GM18907 (cell line): Measurements from ENCODE around the gene NDUFS7.
"Not testable (repeated sequence)": the region's sequence is repeated elsewhere in the genome, so short reads cannot be mapped to it uniquely, and the experiment has no call there.

ENCODE experiments used
- ATAC-seq: cut with Tn5 transposase; IDR thresholded peaks from one replicate; pipeline ENCODE4 v1.9.1; 2021; ENCODE audit warnings: mild to moderate bottlenecking, moderate library complexity; ENCODE audit not compliant: unreplicated experiment

NDUFS7 gene

DNA sequence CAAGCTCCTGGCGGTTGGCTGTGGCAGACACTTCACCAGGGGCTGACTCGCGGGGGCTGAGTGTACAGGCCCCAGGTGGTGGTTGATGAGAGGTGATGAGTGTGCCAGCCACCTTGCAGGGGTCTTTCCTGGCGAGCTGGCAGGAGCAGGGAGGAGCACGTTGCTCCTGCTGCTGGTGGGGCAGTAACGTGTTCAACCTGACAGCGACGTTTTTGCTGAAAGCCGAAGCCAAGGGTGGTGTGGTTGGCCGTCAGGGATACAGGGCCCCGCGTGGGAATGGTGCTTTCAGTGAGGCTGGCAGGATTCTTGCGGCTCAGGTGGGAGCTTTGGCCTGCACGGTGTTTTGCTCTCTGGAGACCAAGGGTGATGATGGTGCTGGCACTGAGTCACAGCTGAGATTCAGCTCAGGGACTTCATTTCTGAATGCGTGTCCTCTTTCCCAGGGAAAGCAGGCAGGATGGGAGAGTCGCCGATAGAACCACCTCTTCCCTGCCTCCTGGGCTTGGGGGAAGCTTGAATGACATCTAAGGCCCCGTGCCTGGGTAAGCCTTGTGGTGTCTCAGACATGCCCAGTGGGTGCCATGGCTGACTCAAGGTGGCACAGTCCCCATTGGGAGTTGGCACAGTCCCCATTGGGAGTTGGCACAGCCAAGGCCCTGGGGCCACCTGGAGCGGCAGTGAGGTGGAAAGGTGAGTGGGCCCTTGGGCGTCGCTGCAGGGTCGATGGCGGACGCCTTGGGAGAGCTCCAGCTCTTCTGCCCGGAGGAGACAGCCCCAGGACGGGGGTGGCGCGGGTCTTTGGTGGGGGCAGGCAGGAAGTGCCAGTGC lies 32.5 kb downstream of the NDUFS7 start:
- no peak for ATAC-seq

DNA sequence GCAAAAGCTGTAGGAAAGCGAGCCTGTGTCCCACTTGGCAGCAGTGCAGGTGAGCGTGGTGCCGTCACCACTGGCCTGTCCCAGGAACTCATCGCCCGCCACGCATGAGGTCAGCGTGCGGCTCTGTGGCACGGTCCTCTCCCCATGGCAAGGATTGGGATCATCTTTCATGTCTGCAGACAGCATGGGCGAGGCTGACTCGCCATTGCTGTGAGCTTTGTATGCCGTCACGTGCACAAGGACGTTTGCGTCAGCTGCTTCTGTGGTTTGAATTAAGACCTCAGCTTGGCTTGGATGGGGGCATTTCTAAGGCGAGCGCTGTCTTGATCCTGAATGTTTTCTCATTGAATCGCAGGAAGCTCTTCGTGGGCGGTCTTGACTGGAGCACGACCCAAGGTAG lies 33.4 kb downstream of the NDUFS7 start:
- ATAC-seq = no peak

DNA sequence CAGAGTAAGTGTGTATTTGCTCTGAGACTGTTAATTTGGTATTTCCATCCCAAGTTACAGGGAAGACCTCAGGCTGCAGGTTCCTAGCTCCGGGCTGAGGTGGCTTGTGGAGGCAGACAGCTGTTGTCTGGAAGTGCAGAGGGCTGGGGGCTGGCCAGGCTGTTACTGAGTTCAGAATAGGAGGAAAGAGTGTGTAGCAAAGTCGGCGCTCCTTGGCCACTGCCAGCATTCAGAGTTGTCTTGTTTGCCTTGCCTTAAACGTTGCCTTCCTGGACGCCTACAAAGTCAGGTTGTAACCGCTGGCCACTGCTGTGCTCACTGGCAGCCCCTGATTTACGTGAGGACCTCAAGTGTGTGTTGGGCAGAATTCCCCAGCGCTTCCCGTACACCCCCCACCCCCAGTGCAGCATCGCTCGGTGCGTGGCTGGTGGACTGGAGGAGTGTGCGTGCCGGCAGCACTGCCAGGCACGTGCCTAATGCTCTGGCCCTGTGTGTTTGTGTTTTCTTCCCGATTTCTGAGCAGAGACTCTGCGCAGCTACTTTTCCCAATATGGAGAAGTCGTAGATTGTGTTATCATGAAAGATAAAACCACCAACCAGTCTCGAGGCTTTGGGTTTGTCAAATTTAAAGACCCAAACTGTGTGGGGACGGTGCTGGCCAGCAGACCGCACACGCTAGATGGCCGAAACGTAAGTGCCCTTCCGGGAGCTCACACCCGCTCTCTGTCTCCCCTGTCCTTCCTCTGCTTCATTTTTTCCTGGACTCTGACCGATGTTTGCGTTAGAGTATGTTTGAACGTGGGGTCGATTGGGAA lies 34.2 kb downstream of the NDUFS7 start:
- no peak for ATAC-seq

DNA sequence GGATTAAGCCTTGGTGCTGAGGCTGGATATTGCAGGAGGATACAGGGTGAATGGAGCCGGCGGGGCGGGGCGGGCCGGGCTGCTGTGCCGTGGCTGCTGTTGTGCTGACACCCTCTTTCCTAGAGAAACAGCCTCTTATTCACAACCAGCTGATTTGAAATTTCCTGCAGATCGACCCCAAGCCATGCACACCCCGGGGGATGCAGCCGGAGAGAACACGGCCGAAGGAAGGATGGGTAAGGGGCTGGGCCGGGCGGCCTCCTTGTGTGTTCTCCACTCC lies 34.7 kb downstream of the NDUFS7 start:
- no peak for ATAC-seq

DNA sequence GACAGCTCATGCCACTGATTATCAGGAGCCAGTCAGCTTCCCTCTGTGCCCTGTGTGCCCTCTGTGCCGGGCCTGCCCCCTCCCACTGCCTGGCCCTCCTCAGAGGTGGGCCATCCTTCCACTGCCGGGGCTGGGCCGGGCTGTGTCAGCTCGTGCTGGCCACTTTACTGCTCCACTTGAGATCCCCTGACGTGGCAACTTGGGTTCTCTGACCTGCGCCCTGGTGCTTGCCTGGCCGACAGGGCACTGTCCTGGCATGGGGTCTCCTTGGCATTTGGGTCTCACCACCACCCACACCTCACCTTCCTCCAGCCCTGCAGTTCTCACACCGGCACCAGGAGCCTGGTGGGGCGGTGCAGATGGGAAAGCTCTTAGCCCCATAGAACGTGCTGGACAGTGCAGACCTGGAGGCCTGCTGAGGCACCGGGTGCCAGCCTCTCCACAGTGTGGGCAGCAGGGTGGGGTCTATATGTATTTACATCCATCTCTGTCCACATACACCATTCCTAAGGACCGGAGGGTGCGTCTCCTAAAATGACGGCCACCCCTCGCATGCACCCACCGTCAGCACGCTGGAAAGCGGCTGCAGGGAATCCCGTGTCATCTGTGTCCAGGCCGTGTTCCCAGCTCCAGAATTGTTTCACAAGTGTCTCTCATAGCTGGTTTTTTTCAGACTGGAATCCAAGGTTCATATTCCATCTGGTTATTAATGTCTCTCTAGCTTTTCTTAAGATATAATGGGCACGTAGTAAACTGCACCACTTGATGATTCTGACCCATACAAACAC lies 35.4 kb downstream of the NDUFS7 start:
- ATAC-seq = no peak

DNA sequence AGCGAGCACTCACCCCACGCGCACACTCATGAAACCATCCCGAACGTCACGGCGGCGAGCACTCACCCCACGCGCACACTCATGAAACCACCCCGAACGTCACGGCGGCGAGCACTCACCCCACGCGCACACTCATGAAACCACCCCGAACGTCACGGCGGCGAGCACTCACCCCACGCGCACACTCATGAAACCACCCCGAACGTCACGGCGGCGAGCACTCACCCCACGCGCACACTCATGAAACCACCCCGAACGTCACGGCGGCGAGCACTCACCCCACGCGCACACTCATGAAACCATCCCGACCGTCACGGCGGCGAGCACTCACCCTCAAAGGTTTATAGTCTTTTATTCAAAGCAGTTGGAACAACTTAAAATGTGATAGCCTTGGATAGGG lies 36.4 kb downstream of the NDUFS7 start:
- ATAC-seq = not testable (repeated sequence)

DNA sequence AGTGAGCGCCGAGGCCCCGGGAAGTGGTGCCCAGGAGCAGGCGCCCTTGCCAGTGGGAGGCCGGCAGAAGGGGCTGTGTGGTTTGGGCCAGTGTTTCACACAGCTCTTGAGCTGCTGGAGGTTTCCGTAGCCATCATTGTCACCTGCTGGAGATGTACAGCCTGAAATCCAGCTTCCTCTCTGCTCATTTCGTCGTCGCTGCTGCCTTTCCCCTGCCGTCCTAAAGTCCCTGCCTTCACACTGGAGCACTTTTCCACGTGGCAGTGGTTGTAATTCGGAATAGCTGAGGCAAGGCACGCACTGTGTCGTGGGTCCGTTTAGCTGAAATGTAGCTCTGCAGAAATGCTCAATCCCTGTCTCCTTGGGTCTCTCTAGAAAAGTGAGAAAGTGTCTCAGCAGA lies 36.9 kb downstream of the NDUFS7 start:
- no peak for ATAC-seq

DNA sequence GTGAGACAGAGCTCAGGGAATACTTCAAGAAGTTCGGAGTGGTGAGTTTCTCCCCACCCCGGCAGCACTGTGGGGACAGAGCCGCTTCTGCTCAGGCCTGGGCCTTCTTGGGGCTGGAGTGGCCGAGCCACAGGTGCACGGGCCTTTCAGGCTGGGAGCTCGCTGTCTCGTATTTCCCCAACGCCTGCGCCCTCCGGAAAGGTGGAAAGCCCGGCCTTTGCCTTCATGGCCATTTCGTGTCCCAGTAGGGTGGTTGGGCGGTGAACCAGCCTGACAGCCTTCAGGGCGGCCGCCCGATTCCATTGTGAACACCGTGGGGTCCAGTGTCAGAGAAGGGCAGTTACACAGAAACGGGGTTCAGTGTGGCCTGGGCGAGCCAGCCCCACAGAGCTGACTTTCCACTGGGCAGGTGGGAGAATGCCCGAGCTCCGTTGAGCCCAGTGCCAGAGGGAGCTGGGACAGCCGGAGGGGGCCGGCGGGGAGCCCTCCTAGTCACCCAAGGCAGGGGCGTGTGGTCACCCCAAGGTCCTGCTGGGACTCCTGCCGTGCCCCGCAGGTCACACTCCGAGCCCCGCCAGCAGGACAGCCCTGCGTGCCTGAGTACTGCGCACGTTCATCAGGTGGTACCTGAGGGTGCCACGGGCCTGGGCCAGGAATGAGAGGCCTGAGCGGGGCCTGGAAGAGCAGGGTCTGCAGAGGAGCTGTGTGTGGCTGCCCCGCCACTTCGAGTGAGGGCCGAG lies 37.7 kb downstream of the NDUFS7 start:
- ATAC-seq = no peak

DNA sequence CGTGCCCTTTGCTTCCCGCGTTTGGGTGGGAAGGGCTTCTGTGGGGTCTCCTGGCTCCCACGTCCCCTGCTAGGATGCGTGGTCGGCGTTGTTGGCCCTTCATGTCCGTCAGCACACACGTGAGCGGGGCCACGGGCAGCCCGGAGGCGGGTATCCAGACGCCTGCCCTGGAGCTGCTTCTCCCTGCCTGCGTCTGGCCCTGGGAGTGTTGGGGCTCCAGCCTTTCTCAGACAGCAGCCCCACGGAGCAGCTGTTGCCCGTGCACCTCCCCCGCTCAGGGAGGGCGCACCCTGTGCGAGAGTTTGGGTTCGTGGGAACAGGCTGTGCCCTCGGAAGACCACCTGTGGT lies 38.2 kb downstream of the NDUFS7 start:
- ATAC-seq = no peak

DNA sequence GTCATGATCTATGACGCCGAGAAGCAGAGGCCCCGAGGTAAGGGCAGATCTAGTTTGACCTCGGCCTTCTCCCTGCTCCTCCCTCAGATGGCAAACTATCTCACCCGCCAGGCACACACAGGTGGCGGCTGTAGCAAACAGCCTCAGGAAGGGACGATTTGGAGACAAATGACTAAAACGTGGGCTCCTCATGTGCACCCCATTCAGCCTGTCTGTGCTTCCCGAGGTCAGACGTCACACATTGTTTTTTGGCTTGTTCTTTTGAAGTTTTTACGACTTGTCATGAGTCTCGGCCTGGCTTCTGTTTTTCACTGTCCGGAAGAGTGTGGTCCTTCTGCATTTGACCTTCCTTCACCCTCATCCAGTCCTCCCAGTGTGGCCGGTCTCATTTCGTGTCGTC lies 38.7 kb downstream of the NDUFS7 start:
- no peak for ATAC-seq

DNA sequence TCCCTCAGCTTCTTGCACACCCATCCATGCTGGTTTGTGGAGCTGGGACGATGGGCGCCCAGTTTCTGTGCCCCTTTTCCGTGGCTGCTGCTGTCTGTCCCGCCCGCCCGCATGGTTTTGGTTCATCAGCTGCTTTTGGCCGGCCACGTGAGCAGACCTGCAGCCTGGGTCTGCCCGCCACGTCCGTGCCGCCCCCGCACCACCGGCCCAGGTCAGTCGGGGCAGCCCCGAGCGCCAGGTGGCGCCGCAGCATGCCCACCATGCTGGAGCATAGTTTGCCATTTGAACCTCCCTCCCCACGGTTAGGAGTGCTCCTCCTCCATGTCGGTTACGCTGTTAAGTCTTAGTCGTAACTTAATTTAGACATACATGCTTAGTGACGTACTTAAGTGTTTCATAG lies 39.2 kb downstream of the NDUFS7 start:
- no peak for ATAC-seq

DNA sequence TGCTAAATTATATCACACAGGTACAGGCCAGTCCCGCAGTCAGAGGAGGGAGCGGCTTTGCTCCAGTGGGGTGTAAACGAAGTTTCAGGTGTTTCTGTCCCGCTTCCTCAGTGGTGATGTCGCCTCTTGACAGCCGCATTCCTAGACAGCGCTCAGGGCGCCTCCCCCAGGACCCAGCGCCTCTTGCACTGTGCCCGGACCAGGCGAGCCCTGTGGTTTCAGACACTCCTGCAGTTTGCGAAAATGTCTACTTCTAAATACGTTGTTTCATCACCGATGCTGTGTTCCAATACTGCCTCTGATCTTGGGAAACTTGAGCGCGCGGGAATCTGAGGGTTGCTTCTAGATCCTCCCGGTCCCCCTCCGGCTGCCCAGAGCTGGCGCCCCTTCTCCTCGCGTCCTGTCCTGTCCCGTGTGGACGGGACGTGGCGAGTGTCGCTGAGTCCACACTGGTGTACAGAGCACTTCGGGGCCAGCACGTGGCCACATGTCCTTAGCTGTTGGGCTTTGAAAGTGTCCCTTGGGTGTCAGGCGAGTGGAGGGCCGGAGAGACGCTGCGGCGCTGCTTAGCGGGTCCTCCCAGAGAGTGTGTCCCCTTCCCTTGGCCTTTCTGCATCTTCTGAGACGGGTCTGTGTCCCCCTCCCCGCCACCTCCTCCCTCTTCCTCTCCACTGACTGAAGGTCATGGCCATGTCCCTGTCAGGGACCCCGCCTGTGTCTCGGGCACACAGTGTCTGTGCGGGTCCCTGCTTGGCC lies 39.9 kb downstream of the NDUFS7 start:
- ATAC-seq = no peak

DNA sequence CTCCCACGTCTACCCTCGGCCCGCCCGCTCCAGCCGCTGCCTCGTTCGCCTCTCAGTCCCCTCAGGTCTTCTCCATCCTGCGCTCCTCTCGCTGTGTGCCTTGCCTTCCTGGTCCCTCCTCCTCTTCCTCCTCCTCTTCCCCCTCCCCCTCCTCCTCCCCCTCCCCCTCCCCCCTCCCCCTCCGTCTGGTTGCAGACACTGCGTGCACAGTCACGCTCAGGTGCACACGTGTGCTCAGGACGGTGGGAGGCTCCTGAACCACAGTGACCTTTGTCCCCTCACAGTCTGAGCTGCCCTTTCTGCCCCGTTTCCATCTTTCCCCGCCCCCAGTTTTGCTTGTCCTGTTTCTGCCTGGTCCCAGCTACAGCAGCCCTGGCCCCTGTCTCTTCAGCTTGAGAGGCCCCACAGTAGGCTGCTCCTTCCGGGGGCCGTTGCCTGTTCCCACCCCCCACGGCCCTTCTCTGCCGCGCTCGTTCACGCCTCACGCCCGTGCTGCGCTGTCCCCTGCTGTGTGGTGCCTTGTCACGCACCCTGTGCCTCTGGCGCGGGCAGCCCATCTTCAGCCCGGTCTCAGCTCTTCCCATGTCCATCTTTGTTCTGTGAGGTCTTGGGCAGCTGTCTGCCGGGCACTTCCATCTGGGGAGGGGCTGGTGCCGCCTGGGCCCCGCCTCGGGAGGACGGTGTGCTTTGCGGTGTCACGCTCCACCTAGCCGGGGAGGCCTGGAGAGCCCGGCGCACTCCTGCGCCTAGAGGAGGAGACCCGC lies 40.7 kb downstream of the NDUFS7 start:
- no peak for ATAC-seq

DNA sequence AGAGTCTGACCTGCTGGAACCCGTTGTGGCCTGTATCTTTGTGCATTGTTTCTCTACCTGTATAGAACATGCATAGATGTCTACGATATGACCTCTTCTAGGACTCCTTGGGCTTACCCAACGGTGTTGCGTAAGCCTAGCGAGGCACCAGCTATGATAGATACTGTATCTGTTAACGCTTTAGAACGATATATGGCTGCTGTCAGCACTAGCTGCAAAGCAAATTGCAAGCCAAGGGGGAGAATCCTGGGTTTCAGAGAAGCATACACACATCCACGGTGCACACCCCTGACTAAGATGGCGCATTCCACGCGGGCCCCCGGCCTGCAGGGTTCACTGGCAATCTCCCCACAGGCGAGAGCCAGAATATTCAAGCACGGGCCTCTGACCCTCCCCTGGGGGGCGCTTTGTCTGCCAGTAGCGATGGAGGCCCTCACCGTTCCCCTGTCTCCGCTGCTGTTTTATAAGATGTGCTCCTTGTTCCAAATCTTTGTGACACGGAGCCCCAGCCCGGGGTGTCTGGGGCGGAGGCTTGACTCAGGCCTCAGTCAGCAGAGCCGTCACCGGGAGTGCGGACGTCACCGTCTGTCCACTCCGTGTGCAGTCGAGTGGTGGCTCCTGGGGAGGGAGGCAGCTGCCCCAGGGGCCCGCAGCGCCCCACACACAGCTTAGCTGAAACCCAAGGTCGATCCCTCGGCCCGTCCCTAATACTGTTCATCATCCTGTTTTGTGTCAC lies 41.6 kb downstream of the NDUFS7 start:
- ATAC-seq = no peak

DNA sequence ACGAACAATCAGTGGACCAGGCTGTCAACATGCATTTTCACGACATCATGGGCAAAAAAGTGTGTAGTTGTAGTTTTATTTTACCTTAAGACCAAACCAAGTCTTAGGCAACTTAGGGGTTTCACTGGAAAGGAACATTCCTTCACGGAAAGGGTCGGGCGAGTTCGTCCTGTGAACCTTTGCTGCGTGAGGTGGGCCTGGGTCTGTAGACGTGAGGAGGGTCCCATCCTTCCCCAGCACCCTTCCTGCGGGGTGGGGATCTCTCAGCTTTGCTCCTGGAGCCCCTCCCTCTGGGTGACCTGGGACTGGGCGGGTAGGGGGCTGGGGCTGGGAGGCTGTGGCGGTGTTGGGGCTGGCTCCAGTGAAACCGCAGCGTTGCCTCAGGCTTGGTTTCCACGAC lies 42.2 kb downstream of the NDUFS7 start:
- ATAC-seq = no peak

DNA sequence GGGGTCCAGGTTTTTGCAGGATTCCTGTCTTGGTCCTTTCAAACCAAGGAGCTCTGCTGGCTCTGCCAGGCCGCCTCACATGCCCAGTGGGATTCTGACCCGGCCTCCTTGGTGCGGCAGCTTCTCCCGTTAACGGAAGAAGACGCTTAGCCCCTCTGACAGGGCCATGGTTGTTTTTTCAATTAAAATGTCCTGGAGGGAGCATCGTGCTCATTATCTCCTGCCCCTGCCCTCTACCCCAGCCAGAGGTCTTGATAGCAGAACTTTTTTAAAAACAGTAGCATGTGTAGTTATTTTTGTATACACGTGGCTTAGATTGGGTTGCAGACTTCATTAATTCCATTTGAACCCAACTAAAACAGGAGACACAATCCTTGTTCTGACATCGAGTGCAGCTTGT lies 43.0 kb downstream of the NDUFS7 start:
- no peak for ATAC-seq

DNA sequence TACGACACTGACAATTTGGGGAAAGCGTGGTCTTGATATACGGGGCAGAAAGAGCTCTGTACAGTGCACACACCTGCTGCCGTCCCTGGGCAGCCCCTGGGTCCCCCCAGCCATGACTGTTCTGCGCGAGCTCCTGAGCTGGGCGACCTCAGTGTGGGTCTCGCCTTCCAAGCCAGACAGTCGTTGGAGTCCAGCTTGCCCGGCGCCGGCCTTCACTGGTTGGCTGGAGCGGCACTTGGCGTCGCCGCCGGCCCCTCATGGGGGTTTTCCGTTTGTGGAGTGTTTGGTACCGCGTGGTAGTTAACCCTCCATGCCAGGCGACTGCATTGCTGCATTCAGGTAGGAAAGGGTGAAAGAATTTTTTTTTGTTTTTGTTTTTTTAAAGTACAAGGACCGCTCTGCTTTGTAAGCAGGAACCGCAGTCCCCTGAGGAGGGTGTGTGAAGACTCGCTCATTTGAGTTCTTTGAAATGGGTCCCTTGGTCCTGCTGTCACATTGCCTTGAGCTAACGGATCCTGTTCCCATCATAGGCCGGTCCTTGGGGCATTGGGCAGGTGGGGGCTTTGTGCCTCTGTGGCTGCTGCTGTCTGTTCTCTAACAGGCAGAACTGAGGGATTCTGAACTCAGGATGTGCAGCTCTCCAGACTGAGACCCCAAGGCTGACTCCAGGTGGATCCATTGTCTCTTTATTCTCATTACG lies 43.7 kb downstream of the NDUFS7 start:
- no peak for ATAC-seq

DNA sequence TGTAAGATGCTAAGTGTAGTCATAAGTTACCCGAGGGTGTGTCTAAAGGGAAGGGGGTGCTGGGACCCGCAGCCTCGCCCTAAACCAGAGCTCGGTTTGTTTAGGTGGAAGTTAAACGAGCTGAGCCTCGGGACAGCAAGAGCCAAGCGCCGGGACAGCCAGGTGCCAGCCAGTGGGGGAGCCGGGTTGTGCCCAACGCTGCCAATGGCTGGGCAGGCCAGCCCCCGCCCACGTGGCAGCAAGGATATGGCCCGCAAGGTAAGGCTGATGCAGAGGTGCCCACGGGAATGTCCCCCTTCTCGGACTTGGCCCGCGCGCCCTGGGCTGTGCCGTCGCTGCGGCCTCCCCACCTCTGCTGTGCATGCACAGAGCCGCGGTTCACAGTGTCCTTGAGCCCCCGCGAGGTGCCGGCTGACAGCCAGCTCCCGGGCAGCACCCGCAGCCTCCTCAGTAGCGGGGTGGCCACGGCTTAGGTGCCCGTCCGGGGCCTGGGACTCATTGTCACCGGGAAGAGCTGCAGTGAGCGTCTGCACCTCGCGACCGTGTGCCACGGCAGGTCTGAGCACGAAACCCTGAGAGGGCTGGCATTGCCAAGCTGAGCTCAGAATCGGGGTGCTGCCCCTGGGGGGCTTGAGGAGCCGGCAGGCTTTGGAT lies 45.2 kb downstream of the NDUFS7 start:
- ATAC-seq = no peak
